ENCODE results near the gene NOSTRIN. TPM values are rescaled to one million over a fixed set of nuclear protein-coding genes. Genes with fewer than 3 reads are reported as not detected.
"Not testable (repeated sequence)": the region's sequence is repeated elsewhere in the genome, so short reads cannot be mapped to it uniquely, and the experiment has no call there.

The NOSTRIN gene
- total and polyA plus RNA-seq, 7 donors: 5.1 to 49.0 (median 13.3) TPM

DNA sequence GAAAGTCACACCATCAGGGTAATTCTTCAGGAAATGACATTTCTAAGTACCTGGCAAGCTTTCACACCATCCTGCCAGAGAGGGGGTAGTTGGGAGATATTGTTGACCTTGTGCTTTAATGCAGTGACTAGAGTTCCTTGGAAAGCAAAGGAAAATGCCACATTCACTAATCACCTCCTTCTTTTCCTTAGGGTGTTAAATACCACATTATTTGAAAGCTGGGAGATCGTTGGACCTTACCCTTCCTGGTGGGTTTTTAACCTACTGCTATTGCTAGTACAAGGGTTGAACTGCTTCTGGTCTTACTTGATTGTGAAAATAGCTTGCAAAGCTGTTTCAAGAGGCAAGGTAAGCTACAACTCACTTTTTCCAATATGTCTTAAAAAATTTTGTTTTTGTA is 37.0 kb upstream of the NOSTRIN start:
- intact Hi-C loops (cut with DNase I): no loop called here
- no peak overlapping the region for H3K27ac ChIP-seq
- H3K27me3 ChIP-seq: no peaks in the 10 kb centered on the region
- WGBS, 2 donors: 66 to 80% methylated on average over 1 of the region's 1 CpG
- DNase-seq: no peak
- H3K4me1 ChIP-seq: no peaks in the 10 kb centered on the region
- H3K36me3 ChIP-seq: peaks cover 0 to 8% (median 0%) of the 10 kb centered on the region in 4 donors
- H3K9me3 ChIP-seq: no peaks in the 10 kb centered on the region
- no peak overlapping the region for H3K4me3 ChIP-seq
- TF ChIP-seq EP300 (IDR thresholded peaks at IDR 0.05): no peak
- no peak for TF ChIP-seq CTCF (IDR thresholded peaks at IDR 0.05)
- TF ChIP-seq POLR2AphosphoS5 (IDR thresholded peaks at IDR 0.05): no peak
- no peak for TF ChIP-seq POLR2A (IDR thresholded peaks at IDR 0.05)

GRCh38 chr2:168766600-168766999 is 35.8 kb upstream of the NOSTRIN start:
- Histone ChIP-seq H3K27me3 (no peaks in the 10 kb centered on the region), H3K4me3 (no peak overlapping the region), H3K4me1 (no peaks in the 10 kb centered on the region), H3K27ac (no peak overlapping the region), H3K36me3 (peaks cover 0 to 8% (median 0%) of the 10 kb centered on the region in 4 donors), H3K9me3 (no peaks in the 10 kb centered on the region)
- no peak for TF ChIP-seq POLR2A (IDR thresholded peaks at IDR 0.05)
- TF ChIP-seq CTCF (IDR thresholded peaks at IDR 0.05): no peak
- TF ChIP-seq POLR2AphosphoS5 (IDR thresholded peaks at IDR 0.05): no peak
- TF ChIP-seq EP300 (IDR thresholded peaks at IDR 0.05): no peak
- 82 to 83% methylated on average over 2 of the region's 2 CpGs for WGBS, 2 donors
- intact Hi-C loops (cut with DNase I): no loop called here
- no peak for DNase-seq

DNA sequence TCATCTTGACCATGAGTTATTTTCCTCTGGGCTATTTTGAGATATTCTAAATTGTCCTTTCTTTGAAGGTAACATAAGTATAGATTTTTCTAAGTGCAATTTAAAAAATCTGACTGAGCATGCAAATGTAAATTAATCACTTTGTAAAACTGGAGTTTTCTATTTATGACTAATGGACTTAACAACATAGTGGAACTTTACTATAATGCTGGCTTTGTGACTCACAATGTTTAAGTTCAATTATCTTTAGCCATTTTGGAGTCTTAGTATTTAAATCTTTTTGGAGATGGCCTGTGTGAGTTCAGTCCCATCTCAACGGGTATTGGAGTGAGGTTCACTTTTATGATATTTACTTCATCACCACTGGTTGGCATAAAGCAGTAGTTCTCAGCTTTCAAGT is 35.2 kb upstream of the NOSTRIN start:
- 9 to 55% methylated on average over 1 of the region's 1 CpG for WGBS, 2 donors
- DNase-seq: no peak
- no peak overlapping the region for H3K27ac ChIP-seq
- TF ChIP-seq POLR2AphosphoS5 (IDR thresholded peaks at IDR 0.05) (no peak), POLR2A (IDR thresholded peaks at IDR 0.05) (no peak), EP300 (IDR thresholded peaks at IDR 0.05) (no peak), CTCF (IDR thresholded peaks at IDR 0.05) (no peak)
- peaks cover 0 to 8% (median 0%) of the 10 kb centered on the region in 4 donors for H3K36me3 ChIP-seq
- intact Hi-C loops (cut with DNase I): no loop called here
- no peak overlapping the region for H3K4me3 ChIP-seq
- no peaks in the 10 kb centered on the region for H3K27me3 ChIP-seq
- no peaks in the 10 kb centered on the region for H3K9me3 ChIP-seq
- H3K4me1 ChIP-seq: no peaks in the 10 kb centered on the region

- H3K4me1 ChIP-seq; intact Hi-C loops (cut with DNase I); DNase-seq; H3K27ac ChIP-seq; H3K9me3 ChIP-seq; H3K4me3 ChIP-seq; H3K36me3 ChIP-seq; H3K27me3 ChIP-seq: not testable (repeated sequence)
- WGBS, 2 donors: 87 to 94% methylated on average over 6 of the region's 6 CpGs
These were observed 34.1 kb upstream of the NOSTRIN start for GRCh38 chr2:168768357-168768756.

- no peaks in the 10 kb centered on the region for H3K4me1 ChIP-seq
- TF ChIP-seq CTCF (IDR thresholded peaks at IDR 0.05): no peak
- TF ChIP-seq EP300 (IDR thresholded peaks at IDR 0.05): no peak
- TF ChIP-seq POLR2A (IDR thresholded peaks at IDR 0.05): no peak
- no peak for TF ChIP-seq POLR2AphosphoS5 (IDR thresholded peaks at IDR 0.05)
- peaks cover 0 to 2% (median under 1%) of the 10 kb centered on the region in 4 donors for H3K9me3 ChIP-seq
- H3K27ac ChIP-seq: no peak overlapping the region
- H3K4me3 ChIP-seq: no peak overlapping the region
- no peak for DNase-seq
- no peaks in the 10 kb centered on the region for H3K27me3 ChIP-seq
- 72 to 81% methylated on average over 2 of the region's 2 CpGs for WGBS, 2 donors
- peaks cover 0 to 8% (median 0%) of the 10 kb centered on the region in 4 donors for H3K36me3 ChIP-seq
- intact Hi-C loops (cut with DNase I): no loop called here
These were observed 31.6 kb upstream of the NOSTRIN start for GRCh38 chr2:168770796-168771195.

Measured in sigmoid colon (tissue), 7 donors.